SK-N-SH treated with all-trans-retinoic acid at 6 μM for 48 hours (cell line): ENCODE results near the gene C18orf32.

Experiments used
- ATAC-seq: fragments of 200-7000 bp; cut with Tn5 transposase; 3 replicates; pipeline ENCODE4 v1.9.1; 2020; ENCODE audit warnings: mild to moderate bottlenecking, moderate library complexity
- ARNTL ChIP-seq: fragments of 450-650 bp; formaldehyde crosslinking; IDR thresholded peaks from 2 replicates; pipeline ENCODE4 v1.5.0; 2020; ENCODE audit warnings: low read depth, mild to moderate bottlenecking, moderate library complexity, borderline replicate concordance
- BACH2 ChIP-seq: fragments of 250-450 bp; sonication (Bioruptor Pico); IDR thresholded peaks from 2 replicates; pipeline ENCODE4 v1.9.0; 2021; ENCODE audit warnings: mild to moderate bottlenecking, borderline replicate concordance
- CSDC2 ChIP-seq: fragments of 250-450 bp; sonication (Bioruptor Pico); IDR thresholded peaks from 2 replicates; pipeline ENCODE4 v1.5.0; 2020; ENCODE audit warnings: mild to moderate bottlenecking, moderate library complexity
- GLIS3 ChIP-seq: fragments of 250-450 bp; sonication (Bioruptor Pico); IDR thresholded peaks from 2 replicates; pipeline ENCODE4 v1.5.0; 2020; ENCODE audit warnings: mild to moderate bottlenecking, moderate library complexity
- ISL1 ChIP-seq: fragments of 250-450 bp; sonication (Bioruptor Pico); IDR thresholded peaks from 2 replicates; pipeline ENCODE4 v2.1.2; 2022; ENCODE audit warnings: mild to moderate bottlenecking, moderate library complexity
- OSR1 ChIP-seq: fragments of 250-450 bp; sonication (Bioruptor Pico); IDR thresholded peaks from 2 replicates; pipeline ENCODE4 v1.8.0; 2022; ENCODE audit warnings: moderate library complexity, mild to moderate bottlenecking, inconsistent platforms
- PPARA ChIP-seq: fragments of 250-450 bp; sonication (Bioruptor Pico); IDR thresholded peaks from 2 replicates; pipeline ENCODE4 v1.5.0; 2020; ENCODE audit warnings: mild to moderate bottlenecking, borderline replicate concordance
- RARB ChIP-seq: fragments of 250-450 bp; sonication (Bioruptor Pico); IDR thresholded peaks from 2 replicates; pipeline ENCODE4 v1.8.0; 2021; ENCODE audit warnings: mild to moderate bottlenecking, moderate library complexity
- SNAI2 ChIP-seq: fragments of 250-450 bp; sonication (Bioruptor Pico); IDR thresholded peaks from 2 replicates; pipeline ENCODE4 v1.5.0; 2020; ENCODE audit warnings: mild to moderate bottlenecking, moderate library complexity
- TOX ChIP-seq: fragments of 250-450 bp; sonication (Bioruptor Pico); IDR thresholded peaks from 2 replicates; pipeline ENCODE4 v1.8.0; 2021; ENCODE audit warnings: mild to moderate bottlenecking, moderate library complexity, borderline replicate concordance
- ZC3H10 ChIP-seq: fragments of 250-450 bp; sonication (Bioruptor Pico); IDR thresholded peaks from 2 replicates; pipeline ENCODE4 v1.5.1; 2021; ENCODE audit warnings: mild to moderate bottlenecking, moderate library complexity
- ZFP3 ChIP-seq: fragments of 250-450 bp; sonication (Bioruptor Pico); IDR thresholded peaks from 2 replicates; pipeline ENCODE4 v1.5.0; 2020; ENCODE audit warnings: mild to moderate bottlenecking, moderate library complexity
- ZFP30 ChIP-seq: fragments of 450-650 bp; formaldehyde crosslinking; IDR thresholded peaks from 2 replicates; pipeline ENCODE4 v1.5.0; 2022; ENCODE audit warnings: mild to moderate bottlenecking, moderate library complexity
- ZNF70 ChIP-seq: fragments of 450-650 bp; formaldehyde crosslinking; IDR thresholded peaks from 2 replicates; pipeline ENCODE4 v1.5.0; 2020; ENCODE audit warnings: mild to moderate bottlenecking, moderate library complexity
- ZNF8 ChIP-seq: fragments of 450-650 bp; formaldehyde crosslinking; IDR thresholded peaks from 2 replicates; pipeline ENCODE4 v1.5.0; 2020; ENCODE audit warnings: mild to moderate bottlenecking, moderate library complexity
- TF ChIP-seq, protein P1 (sequence below): fragments of 250-450 bp; sonication (Bioruptor Pico); IDR thresholded peaks from 2 replicates; pipeline ENCODE4 v1.5.0; 2020; ENCODE audit warnings: mild to moderate bottlenecking, moderate library complexity
- TF ChIP-seq, protein P2 (sequence below): fragments of 250-450 bp; sonication (Bioruptor Pico); IDR thresholded peaks from 2 replicates; pipeline ENCODE4 v1.8.0; 2021; ENCODE audit warnings: low read depth, mild to moderate bottlenecking, moderate library complexity, borderline replicate concordance
- TF ChIP-seq, protein P3 (sequence below): fragments of 250-450 bp; sonication (Bioruptor Pico); IDR thresholded peaks from 2 replicates; pipeline ENCODE4 v1.5.1; 2020; ENCODE audit warnings: low read depth, mild to moderate bottlenecking, moderate library complexity
- TF ChIP-seq, protein P4 (sequence below): fragments of 250-450 bp; sonication (Bioruptor Pico); IDR thresholded peaks from 2 replicates; pipeline ENCODE4 v1.5.1; 2021; ENCODE audit warnings: mild to moderate bottlenecking, moderate library complexity
- TF ChIP-seq, protein P5 (sequence below): fragments of 250-450 bp; sonication (Bioruptor Pico); IDR thresholded peaks from 2 replicates; pipeline ENCODE4 v1.8.0; 2020; ENCODE audit warnings: mild to moderate bottlenecking, moderate library complexity, borderline replicate concordance

The C18orf32 gene

DNA sequence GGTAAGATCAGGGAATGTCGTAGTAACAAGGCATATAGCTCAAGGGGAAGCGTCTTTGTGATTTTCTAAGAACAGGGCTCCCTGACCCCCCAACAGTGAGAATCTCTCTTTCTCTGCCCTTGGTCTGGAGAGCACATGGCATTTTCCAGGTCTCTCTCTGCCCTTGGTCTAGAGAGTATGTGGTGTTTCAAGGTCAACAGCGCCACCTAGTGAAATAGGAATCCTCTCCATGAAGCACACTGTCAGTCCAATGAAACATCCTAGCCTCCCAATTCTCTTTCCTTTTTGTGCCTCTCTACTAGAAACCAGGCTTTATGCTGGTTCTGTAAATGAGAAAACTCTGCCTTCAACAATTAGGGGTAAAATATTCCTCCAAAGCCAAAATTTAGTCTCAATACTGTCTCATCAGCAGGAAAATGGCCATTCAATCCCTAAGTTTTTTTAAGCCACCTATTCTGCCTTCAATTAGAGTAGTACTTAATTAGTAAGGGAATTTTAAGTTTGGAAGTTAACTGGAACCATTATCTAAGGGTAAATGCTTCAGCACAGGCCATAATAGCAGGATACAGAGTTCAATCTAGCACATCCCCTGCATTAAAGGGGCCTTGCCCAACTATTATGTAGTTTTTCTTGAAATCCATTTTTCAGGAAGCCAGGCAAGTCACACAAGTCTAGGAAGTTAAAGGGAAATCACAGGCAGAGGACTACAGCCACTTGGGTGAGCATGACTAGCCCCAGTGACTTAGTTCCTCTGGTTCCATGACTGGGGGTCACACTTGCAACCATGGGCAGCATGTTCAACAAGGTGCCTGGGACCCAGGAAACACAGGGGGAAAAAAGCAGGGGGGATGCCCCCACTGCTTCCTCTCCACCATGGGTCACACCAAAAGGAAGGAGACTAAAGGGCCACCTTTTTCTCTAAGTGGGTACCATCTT is 39.0 kb downstream of the C18orf32 start (continued):
- TF ChIP-seq, protein P1, sequence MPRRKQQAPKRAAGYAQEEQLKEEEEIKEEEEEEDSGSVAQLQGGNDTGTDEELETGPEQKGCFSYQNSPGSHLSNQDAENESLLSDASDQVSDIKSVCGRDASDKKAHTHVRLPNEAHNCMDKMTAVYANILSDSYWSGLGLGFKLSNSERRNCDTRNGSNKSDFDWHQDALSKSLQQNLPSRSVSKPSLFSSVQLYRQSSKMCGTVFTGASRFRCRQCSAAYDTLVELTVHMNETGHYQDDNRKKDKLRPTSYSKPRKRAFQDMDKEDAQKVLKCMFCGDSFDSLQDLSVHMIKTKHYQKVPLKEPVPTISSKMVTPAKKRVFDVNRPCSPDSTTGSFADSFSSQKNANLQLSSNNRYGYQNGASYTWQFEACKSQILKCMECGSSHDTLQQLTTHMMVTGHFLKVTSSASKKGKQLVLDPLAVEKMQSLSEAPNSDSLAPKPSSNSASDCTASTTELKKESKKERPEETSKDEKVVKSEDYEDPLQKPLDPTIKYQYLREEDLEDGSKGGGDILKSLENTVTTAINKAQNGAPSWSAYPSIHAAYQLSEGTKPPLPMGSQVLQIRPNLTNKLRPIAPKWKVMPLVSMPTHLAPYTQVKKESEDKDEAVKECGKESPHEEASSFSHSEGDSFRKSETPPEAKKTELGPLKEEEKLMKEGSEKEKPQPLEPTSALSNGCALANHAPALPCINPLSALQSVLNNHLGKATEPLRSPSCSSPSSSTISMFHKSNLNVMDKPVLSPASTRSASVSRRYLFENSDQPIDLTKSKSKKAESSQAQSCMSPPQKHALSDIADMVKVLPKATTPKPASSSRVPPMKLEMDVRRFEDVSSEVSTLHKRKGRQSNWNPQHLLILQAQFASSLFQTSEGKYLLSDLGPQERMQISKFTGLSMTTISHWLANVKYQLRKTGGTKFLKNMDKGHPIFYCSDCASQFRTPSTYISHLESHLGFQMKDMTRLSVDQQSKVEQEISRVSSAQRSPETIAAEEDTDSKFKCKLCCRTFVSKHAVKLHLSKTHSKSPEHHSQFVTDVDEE (CRISPR knock-in tag), result no peak
- TF ChIP-seq, all 23 proteins: peak for 0

DNA sequence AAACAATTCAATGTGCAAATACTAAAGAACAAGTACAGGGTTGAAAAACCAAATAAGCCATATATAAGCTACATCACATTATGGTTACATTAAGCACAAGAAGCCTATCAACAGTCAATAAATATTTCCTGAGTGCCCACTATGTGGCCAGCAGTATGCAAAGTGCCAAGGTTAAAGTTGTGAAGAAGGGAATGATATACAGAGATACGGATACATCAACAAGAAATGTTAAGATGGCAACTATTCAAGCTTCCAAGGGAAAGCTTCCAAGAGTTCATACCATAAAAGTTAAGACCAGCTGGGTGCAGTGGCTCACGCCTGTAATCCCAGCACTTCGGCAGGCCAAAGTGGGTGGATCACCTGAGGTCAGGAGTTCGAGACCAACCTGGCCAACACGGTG is 40.6 kb downstream of the C18orf32 start:
- no peak for TF ChIP-seq GLIS3 (CRISPR knock-in tag)
- no peak for TF ChIP-seq OSR1 (CRISPR knock-in tag)
- TF ChIP-seq, protein P2, sequence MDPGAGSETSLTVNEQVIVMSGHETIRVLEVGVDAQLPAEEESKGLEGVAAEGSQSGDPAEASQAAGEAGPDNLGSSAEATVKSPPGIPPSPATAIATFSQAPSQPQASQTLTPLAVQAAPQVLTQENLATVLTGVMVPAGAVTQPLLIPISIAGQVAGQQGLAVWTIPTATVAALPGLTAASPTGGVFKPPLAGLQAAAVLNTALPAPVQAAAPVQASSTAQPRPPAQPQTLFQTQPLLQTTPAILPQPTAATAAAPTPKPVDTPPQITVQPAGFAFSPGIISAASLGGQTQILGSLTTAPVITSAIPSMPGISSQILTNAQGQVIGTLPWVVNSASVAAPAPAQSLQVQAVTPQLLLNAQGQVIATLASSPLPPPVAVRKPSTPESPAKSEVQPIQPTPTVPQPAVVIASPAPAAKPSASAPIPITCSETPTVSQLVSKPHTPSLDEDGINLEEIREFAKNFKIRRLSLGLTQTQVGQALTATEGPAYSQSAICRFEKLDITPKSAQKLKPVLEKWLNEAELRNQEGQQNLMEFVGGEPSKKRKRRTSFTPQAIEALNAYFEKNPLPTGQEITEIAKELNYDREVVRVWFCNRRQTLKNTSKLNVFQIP (CRISPR knock-in tag), result no peak
- no peak for TF ChIP-seq ZC3H10 (CRISPR knock-in tag)
- TF ChIP-seq, protein P3, sequence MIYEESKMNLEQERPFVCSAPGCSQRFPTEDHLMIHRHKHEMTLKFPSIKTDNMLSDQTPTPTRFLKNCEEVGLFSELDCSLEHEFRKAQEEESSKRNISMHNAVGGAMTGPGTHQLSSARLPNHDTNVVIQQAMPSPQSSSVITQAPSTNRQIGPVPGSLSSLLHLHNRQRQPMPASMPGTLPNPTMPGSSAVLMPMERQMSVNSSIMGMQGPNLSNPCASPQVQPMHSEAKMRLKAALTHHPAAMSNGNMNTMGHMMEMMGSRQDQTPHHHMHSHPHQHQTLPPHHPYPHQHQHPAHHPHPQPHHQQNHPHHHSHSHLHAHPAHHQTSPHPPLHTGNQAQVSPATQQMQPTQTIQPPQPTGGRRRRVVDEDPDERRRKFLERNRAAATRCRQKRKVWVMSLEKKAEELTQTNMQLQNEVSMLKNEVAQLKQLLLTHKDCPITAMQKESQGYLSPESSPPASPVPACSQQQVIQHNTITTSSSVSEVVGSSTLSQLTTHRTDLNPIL (CRISPR knock-in tag), result no peak
- TF ChIP-seq SNAI2 (CRISPR knock-in tag), result no peak
- no peak for TF ChIP-seq ZFP3
- TF ChIP-seq CSDC2 (CRISPR knock-in tag), result no peak
- TF ChIP-seq ZNF70 (CRISPR knock-in tag), result no peak
- TF ChIP-seq ZFP30 (CRISPR knock-in tag), result no peak
- TF ChIP-seq, protein P1 (CRISPR knock-in tag), result no peak
- no peak for TF ChIP-seq BACH2 (CRISPR knock-in tag)
- no peak for TF ChIP-seq RARB
- TF ChIP-seq ARNTL (CRISPR knock-in tag), result no peak
- TF ChIP-seq, protein P4, sequence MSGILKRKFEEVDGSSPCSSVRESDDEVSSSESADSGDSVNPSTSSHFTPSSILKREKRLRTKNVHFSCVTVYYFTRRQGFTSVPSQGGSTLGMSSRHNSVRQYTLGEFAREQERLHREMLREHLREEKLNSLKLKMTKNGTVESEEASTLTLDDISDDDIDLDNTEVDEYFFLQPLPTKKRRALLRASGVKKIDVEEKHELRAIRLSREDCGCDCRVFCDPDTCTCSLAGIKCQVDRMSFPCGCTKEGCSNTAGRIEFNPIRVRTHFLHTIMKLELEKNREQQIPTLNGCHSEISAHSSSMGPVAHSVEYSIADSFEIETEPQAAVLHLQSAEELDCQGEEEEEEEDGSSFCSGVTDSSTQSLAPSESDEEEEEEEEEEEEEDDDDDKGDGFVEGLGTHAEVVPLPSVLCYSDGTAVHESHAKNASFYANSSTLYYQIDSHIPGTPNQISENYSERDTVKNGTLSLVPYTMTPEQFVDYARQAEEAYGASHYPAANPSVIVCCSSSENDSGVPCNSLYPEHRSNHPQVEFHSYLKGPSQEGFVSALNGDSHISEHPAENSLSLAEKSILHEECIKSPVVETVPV, result no peak
- no peak for TF ChIP-seq ZNF8 (CRISPR knock-in tag)
- no peak for ATAC-seq

DNA sequence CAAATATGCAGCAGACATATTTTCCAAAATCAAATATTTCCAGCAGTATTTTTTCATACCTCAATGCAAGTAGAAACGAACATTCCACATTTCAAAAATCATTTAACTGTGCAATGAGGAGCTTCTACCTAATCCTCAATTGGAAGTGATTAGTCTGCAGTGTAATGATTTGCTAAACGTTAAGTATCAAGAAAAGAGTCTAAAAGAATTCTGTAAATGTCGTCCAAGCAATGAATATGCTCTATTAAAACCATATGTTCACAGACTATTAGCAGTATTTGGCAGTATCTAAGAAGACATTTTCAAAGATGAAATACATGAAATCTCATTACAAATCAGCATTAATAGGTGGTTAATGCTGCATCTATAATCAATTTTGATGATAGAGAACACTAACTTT is 42.5 kb downstream of the C18orf32 start:
- ATAC-seq, result peak; percentile 68
- TF ChIP-seq CSDC2 (CRISPR knock-in tag) (no peak), PPARA (no peak), ARNTL (CRISPR knock-in tag) (no peak), ISL1 (CRISPR knock-in tag) (no peak), BACH2 (CRISPR knock-in tag) (no peak), ZC3H10 (CRISPR knock-in tag) (no peak), TOX (CRISPR knock-in tag) (no peak)
- TF ChIP-seq, protein P3 (CRISPR knock-in tag), result no peak
- TF ChIP-seq, protein P1 (CRISPR knock-in tag), result no peak
- TF ChIP-seq, protein P5, sequence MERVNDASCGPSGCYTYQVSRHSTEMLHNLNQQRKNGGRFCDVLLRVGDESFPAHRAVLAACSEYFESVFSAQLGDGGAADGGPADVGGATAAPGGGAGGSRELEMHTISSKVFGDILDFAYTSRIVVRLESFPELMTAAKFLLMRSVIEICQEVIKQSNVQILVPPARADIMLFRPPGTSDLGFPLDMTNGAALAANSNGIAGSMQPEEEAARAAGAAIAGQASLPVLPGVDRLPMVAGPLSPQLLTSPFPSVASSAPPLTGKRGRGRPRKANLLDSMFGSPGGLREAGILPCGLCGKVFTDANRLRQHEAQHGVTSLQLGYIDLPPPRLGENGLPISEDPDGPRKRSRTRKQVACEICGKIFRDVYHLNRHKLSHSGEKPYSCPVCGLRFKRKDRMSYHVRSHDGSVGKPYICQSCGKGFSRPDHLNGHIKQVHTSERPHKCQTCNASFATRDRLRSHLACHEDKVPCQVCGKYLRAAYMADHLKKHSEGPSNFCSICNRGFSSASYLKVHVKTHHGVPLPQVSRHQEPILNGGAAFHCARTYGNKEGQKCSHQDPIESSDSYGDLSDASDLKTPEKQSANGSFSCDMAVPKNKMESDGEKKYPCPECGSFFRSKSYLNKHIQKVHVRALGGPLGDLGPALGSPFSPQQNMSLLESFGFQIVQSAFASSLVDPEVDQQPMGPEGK, result no peak
